H1 (cell line): ENCODE results near the gene IMPDH1. TPM values are rescaled to one million over a fixed set of nuclear protein-coding genes. Genes with fewer than 3 reads are reported as not detected.

Source experiments
- ASH2L ChIP-seq: fragments of 200-600, 300-600 bp; sonication (generic); IDR thresholded peaks from one replicate; pipeline ENCODE4 v1.7.1; 2017; ENCODE audit warnings: low read length
- CEBPB ChIP-seq: IDR thresholded peaks from 2 replicates; pipeline ENCODE4 v1.6.1; 2012; ENCODE audit warnings: low read depth, low read length
- CTCF ChIP-seq, 3 experiments: IDR thresholded peaks; 1 replicate in 2 of 3; 2 replicates in 1 of 3; pipeline versions ENCODE4 v1.5.1 to v1.6.1; 2011; ENCODE audit warnings: low read length in 3 of 3, mild to moderate bottlenecking in 3 of 3, inconsistent platforms in 2 of 3, low read depth in 1 of 3, moderate library complexity in 1 of 3; ENCODE audit not compliant: insufficient read depth in 1 of 3; ENCODE audit errors: control extremely low read depth in 1 of 3
- FOSL1 ChIP-seq: IDR thresholded peaks from 2 replicates; pipeline ENCODE4 v1.6.1; 2011; ENCODE audit warnings: mild to moderate bottlenecking, low read depth, low read length, moderate library complexity; ENCODE audit not compliant: insufficient read depth
- POLR2A ChIP-seq, 2 experiments: IDR thresholded peaks; 1 replicate in 1 of 2; 2 replicates in 1 of 2; pipeline ENCODE4 v1.6.1; 2011; ENCODE audit warnings: low read depth in 2 of 2, low read length in 2 of 2, mild to moderate bottlenecking in 2 of 2; ENCODE audit errors: control extremely low read depth in 1 of 2
- POLR2AphosphoS5 ChIP-seq: IDR thresholded peaks from 2 replicates; pipeline ENCODE4 v1.6.1; 2011; ENCODE audit warnings: low read depth, low read length
- SAP30 ChIP-seq: fragments of 300-600 bp; sonication (generic); IDR thresholded peaks from 2 replicates; pipeline ENCODE4 v1.7.1; 2012; ENCODE audit warnings: low read length, moderate library complexity, mild to moderate bottlenecking, inconsistent platforms; ENCODE audit not compliant: insufficient read depth, insufficient replicate concordance
- SP4 ChIP-seq: IDR thresholded peaks from 2 replicates; pipeline ENCODE4 v1.6.1; 2012; ENCODE audit warnings: low read length, inconsistent platforms
- polyA plus RNA-seq, 7 experiments: library from polyadenylated mRNA; depleted of rRNA in 3 of 7; stranded (reverse) in 5 of 7; unstranded in 2 of 7; fragments of >200 nt in 5 of 7; fragments of 200-250 nt in 2 of 7; gene quantifications; 1 replicate in 5 of 7; 2 replicates in 1 of 7; 4 replicates in 1 of 7; pipeline versions ENCODE4 v1.2.1 to v1.2.3, GENCODE V29; 2011 to 2013; ENCODE audit warnings: missing spikeins in 2 of 7, mixed read lengths in 2 of 7
- total RNA-seq: library from RNA; stranded (reverse); fragmentation: NEBNext Ultra II Directional; extraction: Animal tissue kit (Norgen Biotek cat#: 25700); gene quantifications from 2 replicates; pipeline ENCODE4 v1.2.1, GENCODE V29; 2021

IMPDH1 gene
- total and polyA plus RNA-seq, 2 of the 8 experiments (the other 6 are each of a cell fraction or from before 2014, with no cell fraction given): 45.8 TPM

- TF ChIP-seq CTCF (IDR thresholded peaks at IDR 0.05; ENCODE audit: control extremely low read depth in 1 of 3, insufficient read depth in 1 of 3, low read depth in 1 of 3, low read length in 3 of 3): no peak
- TF ChIP-seq POLR2AphosphoS5: no peak
- TF ChIP-seq CEBPB: no peak
- TF ChIP-seq SAP30: no peak
- no peak for TF ChIP-seq POLR2A (IDR thresholded peaks at IDR 0.05; ENCODE audit: control extremely low read depth in 1 of 2, low read depth in 2 of 2, low read length in 2 of 2)
- TF ChIP-seq FOSL1: no peak
- no peak for TF ChIP-seq SP4
- TF ChIP-seq ASH2L: no peak
Measured at GRCh38 chr7:128422037-128422436, 12.3 kb upstream of the IMPDH1 start (continued).
